RWPE2 (cell line): ENCODE data around the gene TCF12.

ENCODE experiments used
- ATAC-seq: fragments of 200-7000 bp; cut with Tn5 transposase; 3 replicates; pipeline ENCODE4 v1.9.1; 2021; ENCODE audit warnings: low read depth
- DNase-seq: peaks from one replicate; pipeline ENCODE4 v3.0.0-alpha.2; 2020; ENCODE audit warnings: low spot score
- H3K27ac ChIP-seq: fragments of 450-650 bp; 2 replicates; pipeline ENCODE4 v1.5.1; 2017; ENCODE audit warnings: mild to moderate bottlenecking; ENCODE audit not compliant: poor library complexity, severe bottlenecking
- H3K27me3 ChIP-seq: fragments of 250-450 bp; sonication (Bioruptor Pico); 2 replicates; pipeline ENCODE4 v1.5.1; 2021; ENCODE audit warnings: mild to moderate bottlenecking, moderate library complexity; ENCODE audit not compliant: insufficient read depth, poor library complexity, severe bottlenecking
- H3K36me3 ChIP-seq: fragments of 250-450 bp; sonication (Bioruptor Pico); 2 replicates; pipeline ENCODE4 v1.5.1; 2020; ENCODE audit warnings: low read depth, mild to moderate bottlenecking, moderate library complexity
- H3K4me1 ChIP-seq: fragments of 250-450 bp; sonication (Bioruptor Pico); 2 replicates; pipeline ENCODE4 v1.5.1; 2021; ENCODE audit warnings: mild to moderate bottlenecking, moderate library complexity; ENCODE audit not compliant: insufficient read depth, poor library complexity, severe bottlenecking
- H3K4me3 ChIP-seq: fragments of 250-450 bp; sonication (Bioruptor Pico); 2 replicates; pipeline ENCODE4 v1.5.1; 2021; ENCODE audit warnings: mild to moderate bottlenecking, moderate library complexity; ENCODE audit not compliant: severe bottlenecking
- H3K9me3 ChIP-seq: fragments of 250-450 bp; sonication (Bioruptor Pico); 2 replicates; pipeline ENCODE4 v1.5.1; 2021; ENCODE audit warnings: mild to moderate bottlenecking, moderate library complexity; ENCODE audit not compliant: severe bottlenecking
- TF ChIP-seq, protein P1 (sequence below): fragments of 450-650 bp; IDR thresholded peaks from one replicate; pipeline ENCODE4 v1.5.1; 2017; ENCODE audit warnings: mild to moderate bottlenecking, moderate library complexity; ENCODE audit not compliant: poor library complexity, severe bottlenecking

The TCF12 gene

GRCh38 chr15:56963710-56964109 is 45.3 kb downstream of the TCF12 start:
- Histone ChIP-seq H3K9me3 (no peaks in the 10 kb centered on the region), H3K4me3 (no peak overlapping the region), H3K36me3 (no peaks in the 10 kb centered on the region), H3K27me3 (no peaks in the 10 kb centered on the region), H3K4me1 (peaks cover 4% of the 10 kb centered on the region), H3K27ac (no peak overlapping the region)
- DNase-seq (no peak), ATAC-seq (no peak)
- TF ChIP-seq, protein P1, sequence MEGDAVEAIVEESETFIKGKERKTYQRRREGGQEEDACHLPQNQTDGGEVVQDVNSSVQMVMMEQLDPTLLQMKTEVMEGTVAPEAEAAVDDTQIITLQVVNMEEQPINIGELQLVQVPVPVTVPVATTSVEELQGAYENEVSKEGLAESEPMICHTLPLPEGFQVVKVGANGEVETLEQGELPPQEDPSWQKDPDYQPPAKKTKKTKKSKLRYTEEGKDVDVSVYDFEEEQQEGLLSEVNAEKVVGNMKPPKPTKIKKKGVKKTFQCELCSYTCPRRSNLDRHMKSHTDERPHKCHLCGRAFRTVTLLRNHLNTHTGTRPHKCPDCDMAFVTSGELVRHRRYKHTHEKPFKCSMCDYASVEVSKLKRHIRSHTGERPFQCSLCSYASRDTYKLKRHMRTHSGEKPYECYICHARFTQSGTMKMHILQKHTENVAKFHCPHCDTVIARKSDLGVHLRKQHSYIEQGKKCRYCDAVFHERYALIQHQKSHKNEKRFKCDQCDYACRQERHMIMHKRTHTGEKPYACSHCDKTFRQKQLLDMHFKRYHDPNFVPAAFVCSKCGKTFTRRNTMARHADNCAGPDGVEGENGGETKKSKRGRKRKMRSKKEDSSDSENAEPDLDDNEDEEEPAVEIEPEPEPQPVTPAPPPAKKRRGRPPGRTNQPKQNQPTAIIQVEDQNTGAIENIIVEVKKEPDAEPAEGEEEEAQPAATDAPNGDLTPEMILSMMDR, result no peak

- Histone ChIP-seq H3K27me3 (no peaks in the 10 kb centered on the region), H3K4me1 (peaks cover 4% of the 10 kb centered on the region), H3K9me3 (no peaks in the 10 kb centered on the region), H3K4me3 (no peak overlapping the region), H3K27ac (no peak overlapping the region), H3K36me3 (no peaks in the 10 kb centered on the region)
- ATAC-seq (no peak), DNase-seq (no peak)
- TF ChIP-seq, protein P1, result no peak
These were observed 45.7 kb downstream of the TCF12 start for GRCh38 chr15:56964182-56964581.

DNA sequence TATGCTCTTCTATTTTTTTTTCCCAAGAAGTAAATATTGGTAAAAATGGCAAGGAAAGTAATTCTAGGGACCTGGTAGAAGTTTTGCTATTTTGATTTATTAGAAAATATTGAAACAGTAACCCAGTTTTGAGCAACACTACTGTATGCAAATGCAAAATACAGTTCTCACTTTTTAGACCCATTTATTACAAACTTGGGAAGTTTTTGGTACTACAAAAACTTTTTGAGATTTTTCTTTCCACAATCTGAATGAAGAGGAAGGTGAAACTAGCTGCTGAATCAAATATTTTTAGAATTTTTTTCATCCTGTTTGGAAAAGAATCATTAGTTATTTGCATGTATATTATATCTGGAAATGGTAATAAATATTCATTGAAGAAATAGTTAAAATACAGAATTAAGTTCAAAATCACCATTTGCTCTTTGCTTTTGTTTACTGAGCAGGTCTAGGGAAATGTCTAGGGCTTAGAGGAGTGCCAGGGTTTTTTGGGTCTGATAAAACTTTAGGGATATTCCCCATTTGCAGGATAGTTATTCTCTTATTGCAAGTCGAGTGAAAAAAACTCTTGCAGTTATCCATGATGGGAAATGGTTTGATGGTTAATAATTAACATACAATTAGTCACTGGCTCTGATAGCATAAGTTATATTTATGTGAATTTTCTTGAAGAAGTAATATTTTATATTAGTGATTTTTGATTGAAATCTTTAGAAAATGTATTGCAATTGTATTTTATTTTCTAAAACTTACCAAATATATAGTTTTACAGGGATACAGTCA is 47.0 kb downstream of the TCF12 start:
- no peak for DNase-seq
- Histone ChIP-seq H3K36me3 (no peaks in the 10 kb centered on the region), H3K27ac (no peak overlapping the region), H3K4me3 (no peak overlapping the region), H3K27me3 (no peaks in the 10 kb centered on the region), H3K9me3 (no peaks in the 10 kb centered on the region), H3K4me1 (peaks cover 4% of the 10 kb centered on the region)
- no peak for ATAC-seq
- TF ChIP-seq, protein P1, result no peak

DNA sequence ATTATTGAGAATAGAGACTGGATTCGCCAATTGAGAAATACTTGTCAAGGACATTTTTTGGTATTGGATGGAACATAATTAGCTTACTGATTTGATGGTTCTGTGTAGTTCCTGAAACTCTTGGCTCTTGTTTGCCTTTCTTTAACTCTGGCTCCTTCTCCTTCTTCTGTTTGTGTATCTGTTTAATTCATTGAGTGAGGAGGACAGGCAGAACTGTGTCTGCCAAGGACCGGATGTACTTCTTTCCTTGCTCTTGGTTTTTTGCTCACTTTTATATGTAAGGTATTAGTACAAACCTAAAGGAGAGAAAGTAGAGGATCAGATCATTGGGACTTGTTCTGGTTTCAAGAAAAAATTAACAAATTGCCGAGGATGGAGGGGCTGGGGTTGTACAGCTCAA is 48.9 kb downstream of the TCF12 start:
- H3K4me1 ChIP-seq, result peaks cover 4% of the 10 kb centered on the region
- no peaks in the 10 kb centered on the region for H3K36me3 ChIP-seq
- no peaks in the 10 kb centered on the region for H3K27me3 ChIP-seq
- no peaks in the 10 kb centered on the region for H3K9me3 ChIP-seq
- TF ChIP-seq, protein P1, result no peak
- H3K4me3 ChIP-seq, result no peak overlapping the region
- ATAC-seq, result no peak
- DNase-seq, result no peak
- H3K27ac ChIP-seq, result no peak overlapping the region

- no peaks in the 10 kb centered on the region for H3K9me3 ChIP-seq
- no peaks in the 10 kb centered on the region for H3K36me3 ChIP-seq
- peaks cover 4% of the 10 kb centered on the region for H3K4me1 ChIP-seq
- no peak overlapping the region for H3K4me3 ChIP-seq
- TF ChIP-seq, protein P1, result no peak
- ATAC-seq (no peak), DNase-seq (no peak)
- peak overlapping the region; percentile 17 for H3K27ac ChIP-seq
- H3K27me3 ChIP-seq, result no peaks in the 10 kb centered on the region
These were observed 49.8 kb downstream of the TCF12 start for GRCh38 chr15:56968256-56968655.
